Stimulated activated CD4-positive, alpha-beta T cell treated with anti-CD3 and anti-CD28 coated beads, Interleukin-4, amount 100 ng/mL, for 48 hours (primary cell): ENCODE data around the gene FRRS1.
"Not testable (repeated sequence)": the region's sequence is repeated elsewhere in the genome, so short reads cannot be mapped to it uniquely, and the experiment has no call there.

Experiments
- DNase-seq, 2 donors: peaks; one replicate each; pipeline ENCODE4 v3.0.0-alpha.2; 2020; ENCODE audit warnings: low read depth in 2 of 2

The FRRS1 gene

GRCh38 chr1:99764909-99765308 lies 1.5 kb downstream of the FRRS1 start:
- no peak for DNase-seq

DNA sequence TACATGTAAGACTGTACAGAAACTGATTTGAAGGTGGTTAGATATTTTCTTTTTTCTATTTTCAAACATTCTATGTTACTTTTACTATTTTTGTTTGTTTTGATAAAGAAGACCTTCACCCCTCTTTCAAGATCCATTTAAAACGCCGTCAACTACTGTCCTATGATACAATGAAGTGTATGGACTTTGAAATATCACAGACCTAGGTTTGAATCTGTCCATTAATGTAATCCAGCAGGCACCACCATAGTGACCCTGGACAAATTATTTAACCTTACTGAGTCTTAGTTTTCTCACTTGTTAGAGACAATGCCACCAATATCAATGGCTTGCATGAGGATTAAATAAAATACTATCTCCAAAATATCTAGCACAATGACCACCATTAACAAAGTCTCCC lies 2.0 kb downstream of the FRRS1 start:
- no peak for DNase-seq

DNA sequence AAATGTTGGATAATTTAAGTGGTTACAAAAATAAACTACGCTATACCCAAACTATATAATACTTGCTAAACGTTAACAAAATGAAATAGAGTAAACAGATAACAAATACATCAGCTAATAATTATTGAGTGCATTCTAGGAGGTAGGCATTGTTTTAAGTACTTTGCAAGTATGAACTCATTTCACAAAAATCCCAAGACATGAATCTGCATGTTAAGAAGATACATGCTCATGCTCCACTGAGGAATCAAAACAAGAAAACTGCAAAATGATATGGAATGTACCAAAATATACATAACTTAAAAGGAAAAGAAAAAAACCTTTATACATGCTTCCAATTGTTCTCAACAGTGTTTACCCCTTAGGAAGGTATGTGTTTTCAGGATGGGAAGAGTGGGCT lies 2.5 kb downstream of the FRRS1 start:
- DNase-seq, result no peak

DNA sequence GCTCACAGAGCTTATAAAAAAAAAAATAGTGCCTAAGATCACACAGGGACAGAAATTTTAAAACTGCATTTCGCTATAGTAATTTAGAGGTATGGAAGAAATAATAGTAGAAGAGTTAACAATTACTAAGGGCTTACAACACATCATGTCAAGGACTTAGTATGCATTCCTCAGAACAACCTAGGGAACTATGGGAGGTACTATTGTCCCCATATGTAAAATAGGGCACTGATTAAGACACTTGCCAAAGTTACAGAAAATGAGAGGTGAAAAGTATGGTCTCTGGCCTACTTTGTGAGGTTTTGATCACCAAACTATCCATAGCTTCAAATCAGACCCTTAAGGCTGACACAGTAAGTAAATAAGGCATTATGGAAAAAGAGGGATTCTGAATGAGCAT lies 4.7 kb downstream of the FRRS1 start:
- DNase-seq, result no peak

DNA sequence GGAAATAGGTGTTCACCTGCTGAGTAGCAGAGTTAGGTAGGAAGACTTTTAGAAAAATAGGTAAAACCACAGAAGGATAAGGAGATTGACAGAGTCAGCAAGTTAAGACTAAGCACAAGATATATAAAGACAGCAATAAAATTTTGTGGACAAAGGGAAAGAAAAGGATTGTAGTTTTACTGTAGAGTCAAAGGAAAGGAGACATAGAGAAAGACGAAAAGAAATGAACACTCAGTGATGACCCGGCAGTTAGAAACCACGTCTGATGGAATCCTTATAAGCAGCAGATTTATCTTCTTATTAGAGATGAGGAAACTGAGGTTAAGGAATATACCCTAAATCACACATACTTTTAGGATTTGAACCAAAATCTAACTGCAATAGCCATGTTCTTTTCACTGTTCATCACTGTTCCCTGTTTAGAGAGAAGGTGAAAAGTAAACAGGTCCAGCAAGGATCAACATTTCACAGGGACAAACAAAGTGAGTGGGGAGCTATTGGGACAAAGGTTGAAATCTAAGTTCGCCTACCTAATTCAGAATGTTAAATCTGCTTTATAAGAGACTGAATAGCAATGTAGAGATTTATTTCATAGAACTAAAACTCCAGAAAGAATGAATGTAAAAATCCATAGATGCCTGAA lies 6.8 kb downstream of the FRRS1 start:
- DNase-seq, result no peak

- DNase-seq, result not testable (repeated sequence)
These were observed 7.5 kb downstream of the FRRS1 start for GRCh38 chr1:99758686-99759517.

- DNase-seq, result no peak
These were observed 8.3 kb downstream of the FRRS1 start for GRCh38 chr1:99758073-99758511.

- DNase-seq, result no peak
These were observed 9.8 kb downstream of the FRRS1 start for GRCh38 chr1:99756598-99756997.

DNA sequence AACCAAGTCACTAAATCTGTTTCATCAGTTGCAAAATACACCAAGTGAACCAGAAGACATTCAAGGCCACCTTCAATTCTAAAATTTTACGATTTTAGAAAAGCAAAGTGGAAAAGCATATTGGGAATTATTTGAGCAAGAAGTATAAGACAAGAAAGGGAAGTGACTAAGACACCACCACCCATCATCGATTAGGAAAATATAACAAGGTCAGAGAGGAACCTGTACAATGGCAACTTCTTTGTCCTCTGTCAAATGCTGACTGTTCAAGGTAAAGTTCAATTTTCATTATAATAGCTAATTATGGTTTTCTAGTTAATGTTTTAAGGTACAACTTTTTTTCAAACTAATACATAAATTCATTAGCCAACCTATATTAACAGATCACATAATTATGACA lies 10.8 kb downstream of the FRRS1 start:
- DNase-seq, result no peak

DNA sequence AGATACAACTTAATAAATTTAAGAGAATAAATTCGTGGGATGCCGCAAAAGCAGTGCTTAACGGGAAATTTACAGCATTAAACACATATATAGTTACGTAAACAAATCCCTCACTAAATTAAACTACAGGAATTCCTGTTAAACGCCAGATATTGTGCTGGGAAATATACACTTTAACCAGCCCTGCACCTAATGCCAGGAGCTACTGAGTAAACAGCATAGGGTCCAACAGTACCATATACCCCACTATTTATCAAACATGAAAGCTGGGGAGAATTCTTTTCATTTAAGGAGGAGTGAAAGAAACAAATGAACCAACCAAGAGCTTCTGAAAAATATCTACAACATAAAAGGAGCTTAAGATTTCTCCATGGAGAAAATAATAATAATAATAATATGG lies 11.7 kb downstream of the FRRS1 start:
- no peak for DNase-seq

- no peak for DNase-seq
These were observed 12.3 kb downstream of the FRRS1 start for GRCh38 chr1:99754055-99754626.

GRCh38 chr1:99751877-99752504 lies 14.4 kb downstream of the FRRS1 start:
- DNase-seq, result no peak

- no peak for DNase-seq
These were observed 16.7 kb downstream of the FRRS1 start for GRCh38 chr1:99749504-99750347.

GRCh38 chr1:99748419-99748818 lies 18.0 kb downstream of the FRRS1 start:
- DNase-seq, result no peak

DNA sequence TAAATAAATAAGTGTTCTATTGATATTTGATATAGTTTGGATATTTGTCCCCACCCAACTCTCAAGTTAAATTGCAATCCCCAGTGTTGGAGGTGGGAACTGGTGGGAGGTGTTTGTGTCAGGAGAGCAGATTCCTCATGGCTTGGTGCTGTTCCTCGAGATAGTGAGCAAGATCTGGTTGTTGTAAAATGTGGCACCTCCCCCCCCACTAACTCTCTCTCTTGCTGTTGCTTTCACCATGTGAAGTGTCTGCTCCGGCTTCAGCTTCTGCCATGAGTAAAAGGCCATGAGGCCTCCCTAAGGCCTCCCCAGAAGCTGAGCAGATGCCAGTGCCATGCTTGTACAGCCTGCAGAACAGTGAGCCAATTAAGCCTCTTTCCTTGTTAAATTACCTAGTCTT lies 20.8 kb downstream of the FRRS1 start:
- no peak for DNase-seq

DNA sequence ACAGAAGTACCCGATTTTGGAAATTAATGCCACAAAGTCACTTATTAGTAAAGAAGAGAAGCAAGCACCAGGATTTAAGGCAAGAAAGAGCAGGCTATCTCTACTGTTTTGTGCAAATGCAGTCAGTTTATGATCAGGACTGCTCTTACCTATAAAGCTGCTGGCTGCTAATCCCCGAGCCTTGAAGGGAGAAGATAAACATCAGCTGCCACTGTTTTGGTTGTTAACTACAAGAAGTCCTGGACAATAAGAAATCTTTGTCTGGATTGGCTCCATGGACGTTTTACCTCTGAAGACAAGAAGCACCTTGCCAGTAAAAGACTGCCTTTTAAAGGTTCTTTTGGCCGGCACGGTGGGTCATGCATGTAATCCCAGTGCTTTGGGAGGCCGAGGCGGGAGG lies 21.4 kb downstream of the FRRS1 start:
- no peak for DNase-seq

DNA sequence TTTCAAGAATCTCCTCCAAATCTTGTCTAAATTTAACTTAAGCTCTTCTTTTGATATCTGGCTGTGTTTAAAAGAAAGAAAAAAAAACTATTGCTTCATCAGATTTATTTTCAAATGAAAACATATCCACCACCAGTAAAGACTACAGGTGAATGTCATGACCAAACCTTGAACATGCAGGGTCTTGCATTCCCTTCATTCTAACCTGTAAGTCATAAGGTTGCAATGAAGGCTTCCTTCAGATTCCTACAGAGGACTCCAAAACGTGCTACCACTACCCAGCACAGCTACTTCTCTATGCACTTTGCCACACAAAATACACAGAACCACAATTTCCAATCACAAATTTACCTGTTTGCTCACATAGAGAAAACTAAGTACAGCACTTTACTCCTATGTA lies 26.3 kb downstream of the FRRS1 start:
- DNase-seq, result no peak

DNA sequence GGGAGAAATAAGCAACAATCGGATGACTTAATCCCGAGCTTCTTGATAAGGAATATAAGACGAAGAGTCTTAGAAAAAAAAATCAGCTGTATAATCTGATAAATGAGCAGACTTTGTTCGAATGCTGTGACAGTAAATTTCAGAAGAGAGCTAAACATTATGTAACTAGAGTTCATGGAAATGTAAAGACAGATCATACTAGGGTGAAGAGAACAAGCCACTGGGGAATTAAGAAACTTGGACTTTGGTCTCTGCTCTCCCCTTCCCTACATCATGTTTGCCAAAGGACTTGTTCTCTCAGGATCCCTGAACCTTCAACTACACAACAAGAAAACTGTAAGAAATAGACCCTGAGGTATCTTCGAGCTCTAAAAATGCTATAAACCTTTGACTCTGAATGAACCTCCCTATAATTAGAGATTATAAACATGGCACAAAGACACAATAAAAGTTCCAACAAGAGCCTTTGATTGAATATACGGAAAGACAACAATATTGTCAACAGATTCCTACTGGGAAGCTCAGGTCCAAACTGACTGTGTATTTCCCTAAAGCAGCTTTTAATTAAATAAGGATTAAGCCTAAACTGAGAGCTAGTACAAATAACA lies 27.5 kb downstream of the FRRS1 start:
- DNase-seq, result no peak

DNA sequence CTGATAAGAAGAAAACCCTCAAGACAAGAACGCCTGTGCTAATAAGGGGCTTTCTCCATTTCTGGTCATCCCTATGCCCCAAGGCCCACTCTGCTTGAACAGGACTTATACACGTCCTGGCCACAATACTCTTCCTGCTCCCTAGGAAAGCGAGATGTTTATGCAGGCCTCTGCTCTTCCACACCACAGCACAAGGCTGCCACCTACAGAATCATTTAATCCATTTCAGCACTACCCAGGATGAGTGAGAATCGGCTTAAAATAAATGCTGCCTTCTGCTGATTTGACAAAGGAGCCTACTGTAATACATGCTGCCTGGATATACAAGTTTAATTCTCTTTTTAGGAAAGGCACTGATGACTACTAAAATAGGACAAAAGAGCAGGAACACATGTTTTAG lies 29.4 kb downstream of the FRRS1 start:
- no peak for DNase-seq

DNA sequence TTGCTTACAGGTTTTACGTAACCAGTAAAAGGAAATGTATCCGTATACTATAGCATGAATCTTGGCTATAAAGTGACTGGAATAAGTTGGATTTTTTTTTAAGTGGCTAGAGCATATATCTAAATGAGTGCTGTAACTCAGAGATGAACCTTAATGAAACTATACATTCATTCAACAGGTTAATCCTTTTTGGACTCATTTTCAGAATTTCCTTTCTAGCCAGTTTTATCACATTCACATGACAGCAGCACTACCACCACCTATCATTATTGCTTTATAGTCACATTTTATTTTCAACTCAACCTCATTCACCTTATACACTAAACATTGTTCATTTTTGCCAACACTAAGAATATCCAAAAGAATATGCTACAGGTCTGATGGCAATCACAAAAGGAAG lies 30.6 kb downstream of the FRRS1 start:
- no peak for DNase-seq

DNA sequence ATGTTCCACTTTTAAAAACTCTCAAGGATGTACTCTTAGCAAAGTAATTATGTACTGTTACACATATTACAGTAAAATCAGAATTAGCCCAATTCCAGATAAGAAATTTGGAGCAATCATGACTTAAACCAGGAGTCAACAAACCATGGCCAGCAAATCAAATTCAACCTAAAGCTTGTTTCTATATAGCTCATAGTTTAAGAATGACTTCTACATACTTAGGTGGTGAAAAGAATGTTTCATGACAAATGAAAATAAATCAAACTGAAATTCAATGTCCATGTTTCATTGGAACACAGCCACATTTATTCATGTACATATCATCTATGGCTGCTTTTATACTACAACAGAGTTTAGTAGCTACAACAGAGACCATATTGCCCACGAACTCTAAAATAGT lies 35.1 kb downstream of the FRRS1 start:
- DNase-seq, result no peak
